Esophagus (tissue), 2 donors: ENCODE measurements around the gene MTTP. TPM values are rescaled to one million over a fixed set of nuclear protein-coding genes. Genes with fewer than 3 reads are reported as not detected.

Experiments
- H3K27ac ChIP-seq, 2 donors: one replicate each; pipeline ENCODE4 v1.5.1; 2013; ENCODE audit warnings: low read depth in 2 of 2, mild to moderate bottlenecking in 2 of 2, inconsistent platforms in 1 of 2, low read length in 1 of 2, moderate library complexity in 1 of 2
- H3K27me3 ChIP-seq, 2 donors: one replicate each; pipeline ENCODE4 v1.6.1; 2013; ENCODE audit warnings: low read length in 2 of 2, control low read depth in 1 of 2, mild to moderate bottlenecking in 1 of 2; ENCODE audit not compliant: insufficient read depth in 2 of 2, control insufficient read depth in 1 of 2
- H3K36me3 ChIP-seq, 2 donors: one replicate each; pipeline ENCODE4 v1.6.1; 2013; ENCODE audit warnings: low read length in 1 of 2; ENCODE audit not compliant: control insufficient read depth in 2 of 2, insufficient read depth in 2 of 2
- H3K4me1 ChIP-seq, 2 donors: one replicate each; pipeline ENCODE4 v1.6.1; 2013; ENCODE audit warnings: low read length in 1 of 2; ENCODE audit not compliant: control insufficient read depth in 2 of 2, insufficient read depth in 2 of 2
- H3K4me3 ChIP-seq, 2 donors: one replicate each; pipeline ENCODE4 v1.5.1; 2013; ENCODE audit warnings: low read length in 2 of 2, mild to moderate bottlenecking in 2 of 2, low read depth in 1 of 2, moderate library complexity in 1 of 2
- H3K9me3 ChIP-seq, 2 donors: one replicate each; pipeline ENCODE4 v1.6.1; 2013; ENCODE audit warnings: mild to moderate bottlenecking in 2 of 2, low read depth in 1 of 2, low read length in 1 of 2, moderate library complexity in 1 of 2; ENCODE audit not compliant: control insufficient read depth in 2 of 2, insufficient read depth in 1 of 2
- WGBS, 2 donors: extraction: QIAGEN DNeasy Blood & Tissue Kit; methylation state at CpG; one replicate each; pipeline ENCODE4 v1.1.7; 2013; 5-methylcytosine and 5-hydroxymethylcytosine counted together
- polyA plus RNA-seq, 2 donors: library from polyadenylated mRNA; stranded (reverse); fragments of 200-250 nt; gene quantifications; one replicate each; pipeline ENCODE4 v1.2.3, GENCODE V29; 2013
- donor health status: healthy with polysubstance abuse.
- donor health status: Bipolar disorder and iron deficiency.

Gene MTTP
- polyA plus RNA-seq, 2 donors = 0.05 to 0.08 TPM

DNA sequence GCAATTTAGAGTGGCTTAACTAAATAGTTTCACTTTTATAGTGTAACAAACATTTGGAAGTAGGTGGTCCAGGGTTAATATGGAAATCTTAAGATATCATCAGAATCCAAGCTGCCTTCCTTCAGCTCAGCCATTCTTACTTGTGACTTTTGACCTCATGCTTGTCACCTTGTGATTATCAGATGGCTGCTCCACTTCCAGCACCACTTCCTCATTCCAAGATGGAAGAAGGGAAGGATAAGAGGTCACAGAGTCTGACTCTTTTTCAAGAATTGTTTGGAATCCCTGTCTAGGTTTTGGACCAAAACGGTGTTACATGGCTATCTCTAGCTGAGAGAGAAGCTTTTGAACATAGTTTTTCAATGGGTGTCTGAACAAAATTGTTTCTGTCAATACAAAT, 39.9 kb downstream of the MTTP start:
- H3K27me3 ChIP-seq = no peaks in the 10 kb centered on the region
- H3K9me3 ChIP-seq = no peaks in the 10 kb centered on the region
- H3K27ac ChIP-seq = no peak overlapping the region
- no peak overlapping the region for H3K4me3 ChIP-seq
- H3K36me3 ChIP-seq = no peaks in the 10 kb centered on the region
- no peaks in the 10 kb centered on the region for H3K4me1 ChIP-seq
- 61 to 67% methylated on average over 1 of the region's 1 CpG for WGBS, 2 donors

DNA sequence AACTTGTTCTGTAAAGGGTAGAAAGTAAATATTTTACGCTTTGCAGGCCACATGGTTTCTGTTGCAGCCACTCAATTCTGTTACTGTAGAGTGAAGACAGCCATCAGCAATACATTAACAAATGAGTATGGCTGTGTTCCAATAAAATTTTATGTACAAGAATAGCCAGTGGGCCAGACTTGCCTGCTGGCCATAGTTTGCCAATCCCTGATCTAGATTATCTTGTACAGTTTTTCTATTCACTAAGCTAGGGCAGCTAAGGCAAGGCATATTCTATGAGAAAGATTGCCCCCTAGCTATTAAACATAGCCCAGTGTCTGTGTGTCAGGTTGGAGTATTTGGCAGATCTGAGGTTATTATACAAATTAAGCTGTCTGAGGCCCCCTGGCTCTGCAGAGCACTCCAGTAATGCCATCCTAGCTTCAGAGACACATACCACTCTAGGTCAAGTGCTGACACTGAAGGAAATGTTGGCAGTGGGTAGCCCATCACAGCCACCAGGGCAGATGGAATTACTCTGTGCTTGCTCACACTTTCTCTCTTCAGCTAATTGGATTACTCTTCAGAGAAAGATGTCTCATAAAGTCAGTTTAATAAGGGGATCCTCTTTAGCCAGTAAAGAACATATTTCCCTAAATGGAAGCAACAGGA, 40.7 kb downstream of the MTTP start:
- Histone ChIP-seq H3K36me3 (no peaks in the 10 kb centered on the region), H3K4me3 (no peak overlapping the region), H3K27me3 (no peaks in the 10 kb centered on the region), H3K4me1 (no peaks in the 10 kb centered on the region), H3K27ac (no peak overlapping the region), H3K9me3 (no peaks in the 10 kb centered on the region)
- WGBS, 2 donors = 44 to 85% methylated on average over 1 of the region's 1 CpG

DNA sequence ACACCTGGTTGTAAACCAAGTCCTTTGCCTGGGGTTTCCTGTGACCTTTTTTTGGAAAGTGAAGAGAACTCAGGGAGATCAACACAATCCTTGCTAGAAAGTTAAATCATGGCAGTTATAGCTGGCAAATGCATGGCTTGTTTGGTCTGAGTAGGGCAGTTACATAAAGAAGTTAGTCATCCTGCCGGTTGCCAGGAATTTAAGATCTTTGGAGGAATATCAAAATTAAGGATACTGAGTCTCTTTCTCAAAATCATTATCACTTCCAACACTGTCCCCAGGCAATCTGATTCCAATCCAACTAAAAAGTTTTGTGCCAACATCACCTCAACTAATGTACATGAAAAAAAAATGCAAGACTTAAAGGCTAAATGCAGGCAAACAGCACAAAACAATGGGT, 42.8 kb downstream of the MTTP start:
- 36 to 54% methylated on average over 1 of the region's 1 CpG for WGBS, 2 donors
- no peak overlapping the region for H3K4me3 ChIP-seq
- H3K9me3 ChIP-seq = no peaks in the 10 kb centered on the region
- no peaks in the 10 kb centered on the region for H3K27me3 ChIP-seq
- no peaks in the 10 kb centered on the region for H3K36me3 ChIP-seq
- H3K4me1 ChIP-seq = no peaks in the 10 kb centered on the region
- no peak overlapping the region for H3K27ac ChIP-seq

DNA sequence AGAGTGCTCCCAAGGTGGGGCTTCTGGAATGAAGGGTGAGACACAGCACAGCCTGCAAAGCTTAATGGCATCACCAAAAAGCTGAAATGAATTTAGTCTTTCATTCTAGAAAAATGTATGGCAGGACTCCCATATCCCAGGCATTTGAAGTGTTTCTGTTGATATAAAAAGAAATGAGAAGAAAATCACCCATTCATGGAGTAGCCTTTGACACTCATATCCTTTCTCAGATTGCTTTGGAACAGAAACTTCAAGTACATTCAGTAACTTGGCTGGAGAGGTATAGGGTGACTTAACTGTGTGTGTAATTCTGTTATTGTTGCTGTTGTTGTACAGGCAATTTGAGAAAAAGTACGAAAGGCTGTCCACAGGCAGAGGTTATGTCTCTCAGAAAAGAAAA, 47.7 kb downstream of the MTTP start:
- Histone ChIP-seq H3K4me1 (no peaks in the 10 kb centered on the region), H3K27ac (no peak overlapping the region), H3K9me3 (no peaks in the 10 kb centered on the region), H3K4me3 (no peak overlapping the region), H3K36me3 (no peaks in the 10 kb centered on the region), H3K27me3 (no peaks in the 10 kb centered on the region)
- 84 to 93% methylated on average over 1 of the region's 1 CpG for WGBS, 2 donors

DNA sequence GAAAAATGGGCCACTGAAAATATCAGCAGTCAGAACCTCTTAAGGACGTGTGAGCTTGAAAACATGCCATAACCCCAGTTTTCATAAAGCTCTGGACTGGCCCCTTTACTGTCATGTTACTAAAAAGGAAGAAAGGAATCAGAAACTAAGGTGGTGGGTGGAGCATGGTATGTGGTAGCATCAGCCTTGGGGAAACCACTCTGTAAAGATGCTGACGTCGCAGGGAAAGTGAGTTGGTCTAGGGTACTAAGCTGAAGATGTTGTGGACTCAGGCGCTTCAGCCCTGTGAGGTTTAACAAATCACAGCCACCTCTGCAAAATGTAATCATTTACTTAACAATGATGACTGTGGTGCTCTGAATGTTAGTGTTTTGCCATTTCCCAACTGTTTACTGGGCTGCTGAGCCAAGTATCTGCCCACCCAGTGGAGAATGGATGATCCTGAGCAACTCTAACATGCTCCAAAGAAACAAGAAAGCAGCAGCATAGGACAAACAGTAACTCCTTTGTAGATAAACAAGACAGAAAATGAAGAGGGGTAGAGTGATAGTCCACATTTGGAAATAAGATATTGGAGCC, 49.6 kb downstream of the MTTP start:
- Histone ChIP-seq H3K36me3 (no peaks in the 10 kb centered on the region), H3K4me3 (no peak overlapping the region), H3K9me3 (no peaks in the 10 kb centered on the region), H3K4me1 (no peaks in the 10 kb centered on the region), H3K27ac (no peak overlapping the region), H3K27me3 (no peaks in the 10 kb centered on the region)
- WGBS, 2 donors = 60 to 63% methylated on average over 4 of the region's 4 CpGs

DNA sequence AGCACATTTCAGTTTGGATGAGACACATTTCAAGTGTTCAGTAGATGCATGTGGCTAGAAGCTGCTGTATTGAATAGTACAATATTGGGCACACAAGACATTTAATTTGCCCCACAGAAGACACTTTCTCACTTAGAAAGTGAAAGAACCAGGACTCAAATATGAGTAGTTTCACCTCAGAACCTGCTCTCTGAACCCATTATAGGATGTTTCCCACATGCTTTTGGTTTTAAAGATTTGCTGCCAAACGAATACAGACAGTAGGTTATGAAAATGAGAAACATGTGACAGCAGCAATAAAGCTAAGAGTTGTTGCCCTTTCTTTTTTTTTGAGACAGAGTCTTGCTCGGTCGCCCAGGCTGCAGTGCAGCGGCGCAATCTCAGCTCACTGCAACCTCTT, 50.7 kb downstream of the MTTP start:
- no peaks in the 10 kb centered on the region for H3K27me3 ChIP-seq
- no peaks in the 10 kb centered on the region for H3K36me3 ChIP-seq
- 82 to 84% methylated on average over 5 of the region's 5 CpGs for WGBS, 2 donors
- H3K9me3 ChIP-seq = no peaks in the 10 kb centered on the region
- no peak overlapping the region for H3K4me3 ChIP-seq
- H3K4me1 ChIP-seq = no peaks in the 10 kb centered on the region
- no peak overlapping the region for H3K27ac ChIP-seq

DNA sequence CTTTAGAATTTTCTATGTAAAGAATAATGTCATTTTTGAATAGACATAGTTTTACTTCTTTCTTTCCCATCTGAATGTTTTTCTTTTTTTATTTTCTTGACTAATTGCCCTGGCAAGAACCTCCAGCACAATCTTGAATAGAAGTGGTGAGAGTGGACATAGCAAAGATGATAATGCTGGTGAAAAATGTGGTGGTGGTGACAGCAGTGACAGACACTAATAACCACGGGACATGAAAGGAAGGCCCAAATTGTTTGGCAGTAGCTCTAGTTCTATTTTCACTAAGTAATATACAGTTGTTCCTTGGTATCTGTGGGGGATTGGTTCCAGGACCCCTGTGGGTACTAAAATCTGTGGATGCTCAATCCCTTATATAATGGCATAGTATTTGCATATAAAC, 53.4 kb downstream of the MTTP start:
- Histone ChIP-seq H3K27ac (no peak overlapping the region), H3K36me3 (no peaks in the 10 kb centered on the region), H3K4me3 (no peak overlapping the region), H3K27me3 (no peaks in the 10 kb centered on the region), H3K4me1 (no peaks in the 10 kb centered on the region), H3K9me3 (no peaks in the 10 kb centered on the region)
- WGBS, 2 donors = 87 to 94% methylated on average over 1 of the region's 1 CpG

DNA sequence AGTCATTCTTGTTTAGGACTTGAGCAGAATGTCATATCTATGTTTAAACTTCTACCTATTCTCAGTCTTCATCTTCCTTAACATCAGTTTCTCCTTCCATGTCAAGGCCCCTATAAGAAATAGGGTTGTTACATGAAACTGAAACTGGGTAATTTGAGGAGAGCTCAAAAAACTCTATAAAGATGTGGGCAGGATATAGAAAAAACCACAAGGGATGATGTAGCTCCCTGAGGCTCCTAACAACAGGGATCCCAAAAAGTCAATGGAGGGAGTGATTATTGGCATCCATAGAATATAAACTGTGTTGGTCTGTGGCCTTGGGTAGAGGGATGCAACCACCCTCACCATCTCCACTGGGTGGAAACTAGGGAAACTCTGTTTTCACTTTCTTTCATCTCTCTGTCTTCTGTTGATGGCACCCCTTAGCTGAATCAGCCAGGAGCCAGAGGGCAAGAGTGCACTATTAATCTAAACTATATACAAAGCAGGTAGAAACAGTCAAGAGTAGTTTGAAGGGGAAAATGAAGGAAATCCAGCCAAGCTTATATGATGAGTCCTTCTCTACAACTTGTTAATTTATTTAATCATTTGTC, 55.4 kb downstream of the MTTP start:
- Histone ChIP-seq H3K9me3 (no peaks in the 10 kb centered on the region), H3K4me3 (no peak overlapping the region), H3K27ac (no peak overlapping the region), H3K36me3 (no peaks in the 10 kb centered on the region), H3K27me3 (no peaks in the 10 kb centered on the region), H3K4me1 (no peaks in the 10 kb centered on the region)

DNA sequence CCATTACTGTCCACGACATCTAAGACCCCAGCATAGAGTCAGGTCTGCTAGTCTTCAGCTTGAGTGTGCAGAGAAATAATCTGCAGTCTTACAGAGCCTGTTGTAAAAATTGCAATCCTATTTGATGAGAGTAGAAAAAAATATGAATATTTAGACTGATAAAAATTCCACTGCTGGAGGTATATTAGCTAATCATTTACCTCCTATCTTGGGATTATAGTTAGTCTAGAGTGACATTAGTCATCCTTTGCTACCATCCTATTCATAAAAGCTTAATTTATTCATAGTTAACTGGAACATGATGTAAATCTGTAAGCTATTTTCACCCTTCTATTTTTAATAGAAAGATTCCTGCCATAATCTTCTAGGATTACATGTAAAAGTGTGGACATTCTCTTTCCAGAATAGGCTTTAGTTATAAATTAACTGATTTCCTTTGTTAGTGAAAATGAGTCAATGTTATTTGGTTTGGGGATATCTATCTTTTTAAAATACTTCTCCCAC, 56.3 kb downstream of the MTTP start:
- Histone ChIP-seq H3K36me3 (no peaks in the 10 kb centered on the region), H3K4me3 (no peak overlapping the region), H3K27ac (no peak overlapping the region), H3K27me3 (no peaks in the 10 kb centered on the region), H3K9me3 (no peaks in the 10 kb centered on the region), H3K4me1 (no peaks in the 10 kb centered on the region)
- WGBS, 2 donors = 69% methylated on average over 1 of the region's 1 CpG

DNA sequence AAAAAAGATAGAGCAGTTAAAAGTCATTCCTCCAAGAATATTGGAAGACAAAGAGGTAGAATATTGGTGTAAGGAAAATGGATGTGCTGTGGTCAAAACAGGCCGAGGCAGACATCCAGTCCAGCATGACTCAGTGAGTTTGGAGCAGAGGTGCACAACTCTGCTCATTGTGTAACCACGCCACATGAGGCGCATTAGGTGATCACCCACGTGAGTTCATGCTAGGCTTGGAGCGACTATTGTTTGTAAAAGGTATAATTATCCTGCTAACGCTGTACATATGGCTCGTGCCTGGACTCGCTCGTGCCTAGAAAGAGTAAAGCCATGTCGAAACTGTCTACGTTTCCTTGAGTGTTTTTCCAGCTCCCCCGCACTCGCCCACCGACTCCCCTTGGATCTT, 59.1 kb downstream of the MTTP start:
- Histone ChIP-seq H3K36me3 (no peaks in the 10 kb centered on the region), H3K4me1 (no peaks in the 10 kb centered on the region), H3K4me3 (no peak overlapping the region), H3K9me3 (no peaks in the 10 kb centered on the region), H3K27me3 (no peaks in the 10 kb centered on the region), H3K27ac (no peak overlapping the region)
- WGBS, 2 donors = 50 to 79% methylated on average over 14 of the region's 14 CpGs
